Body of pancreas (tissue), 4 donors: ENCODE results near the gene WDR26.

Source experiments
- CTCF ChIP-seq, 7 experiments: fragments of 450-650 bp in 4 of 7; fragments of 200-600 bp in 3 of 7; sonication (generic) in 3 of 7; IDR thresholded peaks; one replicate each; pipeline ENCODE4 v1.5.1; 2016 to 2019; ENCODE audit warnings: antibody characterized with exemption in 7 of 7
- POLR2A ChIP-seq, 3 donors: fragments of 450-650 bp; IDR thresholded peaks; one replicate each; pipeline ENCODE4 v1.6.1; 2016; ENCODE audit warnings: antibody characterized with exemption in 3 of 3, mild to moderate bottlenecking in 2 of 3

- no peak for TF ChIP-seq CTCF (IDR thresholded peaks at IDR 0.05)
- TF ChIP-seq POLR2A (IDR thresholded peaks at IDR 0.05), result no peak
Measured at GRCh38 chr1:224392411-224393249, 42.0 kb downstream of the WDR26 start.
